Body of pancreas (tissue), 4 donors: ENCODE results near the gene ELL. TPM values are rescaled to one million over a fixed set of nuclear protein-coding genes. Genes with fewer than 3 reads are reported as not detected.

Source experiments
- ATAC-seq: fragments of 150-250 bp; one replicate; pipeline ENCODE4 v1.9.1; 2016
- DNase-seq, 4 donors: peaks; one replicate each; pipeline ENCODE4 v3.0.0-alpha.2; 2019
- H3K27ac ChIP-seq, 4 donors: fragments of 200-600 bp; sonication (generic); 1 replicate in 3 of 4; 2 replicates in 1 of 4; pipeline versions ENCODE4 v1.5.1 to v1.6.1; 2016 to 2019; ENCODE audit warnings: mild to moderate bottlenecking in 1 of 4, mixed read lengths in 1 of 4, moderate library complexity in 1 of 4
- H3K27me3 ChIP-seq, 2 donors: fragments of 200-600 bp; sonication (generic); one replicate each; pipeline ENCODE4 v1.6.0; 2016; ENCODE audit warnings: mild to moderate bottlenecking in 1 of 2
- H3K36me3 ChIP-seq, 2 donors: fragments of 200-600 bp; sonication (generic); replicated peaks in 1 of 2; 2 replicates each; pipeline ENCODE4 v1.5.1; 2016; ENCODE audit warnings: low read depth in 2 of 2; ENCODE audit not compliant: insufficient read depth in 1 of 2
- H3K4me1 ChIP-seq: fragments of 200-600 bp; sonication (generic); one replicate; pipeline ENCODE4 v1.6.0; 2016
- H3K4me3 ChIP-seq, 2 donors: fragments of 200-600 bp; sonication (generic); 1 replicate in 1 of 2; 2 replicates in 1 of 2; pipeline ENCODE4 v1.5.1; 2016 to 2019
- H3K9me3 ChIP-seq, 3 donors: fragments of 200-600 bp; sonication (generic); 1 replicate in 2 of 3; 2 replicates in 1 of 3; pipeline ENCODE4 v1.5.1; 2016
- CTCF ChIP-seq, 7 experiments: fragments of 450-650 bp in 4 of 7; fragments of 200-600 bp in 3 of 7; sonication (generic) in 3 of 7; IDR thresholded peaks; one replicate each; pipeline ENCODE4 v1.5.1; 2016 to 2019; ENCODE audit warnings: antibody characterized with exemption in 7 of 7
- POLR2A ChIP-seq, 3 donors: fragments of 450-650 bp; IDR thresholded peaks; one replicate each; pipeline ENCODE4 v1.6.1; 2016; ENCODE audit warnings: antibody characterized with exemption in 3 of 3, mild to moderate bottlenecking in 2 of 3
- WGBS, 2 donors: methylation state at CpG; one replicate each; pipeline ENCODE4 v1.1.5; 2017; 5-methylcytosine and 5-hydroxymethylcytosine counted together
- intact Hi-C: fragments of 100-400 bp; cut with DNase I; formaldehyde crosslinking; loops from one replicate; pipeline ENCODE4 v1.15.1; 2023
- total RNA-seq, 2 donors: library from RNA; depleted of rRNA; stranded (reverse); fragments of >200 nt; gene quantifications; one replicate each; pipeline ENCODE4 v1.1.0, GENCODE V29; 2016

ELL gene
- total RNA-seq, 2 donors from 2014 or later, result 12.5 to 14.2 TPM

- Histone ChIP-seq H3K36me3 (no peaks in the 10 kb centered on the region), H3K27me3 (no peaks in the 10 kb centered on the region), H3K9me3 (no peaks in the 10 kb centered on the region), H3K4me1 (peaks cover 65% of the 10 kb centered on the region), H3K27ac (peak overlapping the region in 3 of 4 donors; percentile 82 to 89 (median 86)), H3K4me3 (no peak overlapping the region)
- DNase-seq (no peak), ATAC-seq (no peak)
- intact Hi-C loops, result loop anchor here (10.0 kb wide), 1 partner anchor 97 kb away; no protein-coding TSS in a partner anchor
- WGBS, 2 donors, result 65 to 68% methylated on average over 3 of the region's 3 CpGs
- TF ChIP-seq POLR2A (IDR thresholded peaks at IDR 0.05), result no peak
- TF ChIP-seq CTCF (IDR thresholded peaks at IDR 0.05), result no peak
Measured at GRCh38 chr19:18467978-18468377, 53.9 kb downstream of the ELL start.

DNA sequence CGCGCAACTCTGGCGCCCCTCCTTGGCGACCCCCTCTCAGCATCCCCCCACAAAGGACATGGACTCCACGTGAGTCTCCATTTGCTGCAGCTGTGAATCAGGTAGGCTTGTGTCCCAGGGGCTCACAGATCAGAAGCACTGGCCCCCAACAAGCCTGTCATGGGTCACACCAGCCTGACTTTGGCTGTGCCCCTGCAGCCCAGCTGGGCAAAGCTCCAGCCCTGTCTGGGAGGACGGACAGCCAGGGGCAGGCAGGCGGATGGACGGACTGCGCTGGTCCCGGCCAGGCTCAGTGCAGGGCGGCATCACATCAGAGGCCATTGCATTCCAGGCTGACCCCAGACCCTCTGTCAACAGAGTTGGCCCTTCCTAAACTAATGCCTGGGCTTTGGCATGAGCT lies 55.5 kb downstream of the ELL start:
- ATAC-seq (no peak), DNase-seq (no peak)

GRCh38 chr19:18465964-18466339 lies 55.9 kb downstream of the ELL start:
- TF ChIP-seq CTCF (IDR thresholded peaks at IDR 0.05), result no peak
- no peak for TF ChIP-seq POLR2A (IDR thresholded peaks at IDR 0.05)
- H3K9me3 ChIP-seq, result no peaks in the 10 kb centered on the region
- ATAC-seq, result no peak
- no peak for DNase-seq
- no peak overlapping the region for H3K4me3 ChIP-seq
- H3K27me3 ChIP-seq, result no peaks in the 10 kb centered on the region
- intact Hi-C loops, result loop anchor here (10.0 kb wide), 1 partner anchor 99 kb away; no protein-coding TSS in a partner anchor
- 83 to 100% methylated on average over 1 to 6 of the region's 6 CpGs for WGBS, 2 donors
- peaks cover 66% of the 10 kb centered on the region for H3K4me1 ChIP-seq
- peak overlapping the region; percentile 71 to 89 (median 77) for H3K27ac ChIP-seq
- peaks cover 0 to 5% of the 10 kb centered on the region in 2 donors for H3K36me3 ChIP-seq

More for the DNA sequence above, 55.5 kb downstream of the ELL start:
- H3K9me3 ChIP-seq, result no peaks in the 10 kb centered on the region
- H3K36me3 ChIP-seq, result peaks cover 0 to 2% of the 10 kb centered on the region in 2 donors
- 85 to 89% methylated on average over 5 to 10 of the region's 11 CpGs for WGBS, 2 donors
- no peaks in the 10 kb centered on the region for H3K27me3 ChIP-seq
- no peak overlapping the region for H3K4me3 ChIP-seq
- H3K27ac ChIP-seq, result peak overlapping the region; percentile 71 to 89 (median 77)
- intact Hi-C loops, result loop anchor here (10.0 kb wide), 1 partner anchor 98 kb away; no protein-coding TSS in a partner anchor
- TF ChIP-seq CTCF (IDR thresholded peaks at IDR 0.05) (no peak), POLR2A (IDR thresholded peaks at IDR 0.05) (no peak)
- H3K4me1 ChIP-seq, result peaks cover 65% of the 10 kb centered on the region

- Histone ChIP-seq H3K27ac (peak overlapping the region; percentile 71 to 89 (median 77)), H3K4me3 (no peak overlapping the region), H3K27me3 (no peaks in the 10 kb centered on the region), H3K36me3 (peaks cover 0 to 7% of the 10 kb centered on the region in 2 donors), H3K4me1 (peaks cover 68% of the 10 kb centered on the region), H3K9me3 (no peaks in the 10 kb centered on the region)
- intact Hi-C loops, result loop anchor here (10.0 kb wide), 1 partner anchor 99 kb away; no protein-coding TSS in a partner anchor
- WGBS, 2 donors, result 81 to 83% methylated on average over 12 to 30 of the region's 30 CpGs
- DNase-seq, result no peak
- ATAC-seq, result no peak
- TF ChIP-seq POLR2A (IDR thresholded peaks at IDR 0.05) (no peak), CTCF (IDR thresholded peaks at IDR 0.05) (no peak)
Measured at GRCh38 chr19:18465214-18465963, 56.5 kb downstream of the ELL start.
